Naive thymus-derived CD8-positive, alpha-beta T cell (primary cell): ENCODE measurements around the gene DCAF6. TPM values are rescaled to one million over a fixed set of nuclear protein-coding genes. Genes with fewer than 3 reads are reported as not detected.
A peak's percentile ranks its signal among the peaks of the same experiment; 100 is the strongest.

Source experiments
- ATAC-seq, 2 donors: fragments of 150-1000 bp; cut with Tn5 transposase in 1 of 2; sonication (Bioruptor Pico), chemical (Tn5 transposase) in 1 of 2; 1 replicate in 1 of 2; 2 replicates in 1 of 2; pipeline ENCODE4 v1.10.0; 2021; ENCODE audit warnings: mild to moderate bottlenecking in 2 of 2, moderate library complexity in 2 of 2
- POLR2A ChIA-PET: fragments of 350-600 bp; sonication (Branson Sonifier 250); formaldehyde crosslinking; loops from one replicate; lab custom pipeline; 2021; ENCODE audit warnings: antibody characterized with exemption; lab: Charles Lee
- DNase-seq, 10 donors: peaks; one replicate each; pipeline versions ENCODE4 v3.0.0 to v3.0.0-alpha.2; 2020 to 2022
- H3K27ac Mint-ChIP-seq, 10 donors: one replicate each; pipeline ENCODE4 v1.8.0; 2020 to 2022; ENCODE audit warnings: mild to moderate bottlenecking in 10 of 10, mixed read lengths in 10 of 10, moderate library complexity in 4 of 10, inconsistent platforms in 1 of 10
- H3K27me3 Mint-ChIP-seq, 5 donors: one replicate each; pipeline ENCODE4 v1.8.0; 2021 to 2022; ENCODE audit warnings: mixed read lengths in 5 of 5
- H3K36me3 Mint-ChIP-seq, 3 donors: one replicate each; pipeline ENCODE4 v1.8.0; 2020 to 2022; ENCODE audit warnings: mixed read lengths in 3 of 3, mild to moderate bottlenecking in 2 of 3, inconsistent platforms in 1 of 3
- H3K4me1 Mint-ChIP-seq, 4 donors: one replicate each; pipeline ENCODE4 v1.8.0; 2021 to 2022; ENCODE audit warnings: mixed read lengths in 4 of 4
- H3K4me3 Mint-ChIP-seq, 10 donors: one replicate each; pipeline ENCODE4 v1.8.0; 2020 to 2022; ENCODE audit warnings: mild to moderate bottlenecking in 10 of 10, mixed read lengths in 10 of 10, moderate library complexity in 6 of 10, inconsistent platforms in 1 of 10
- H3K9me3 Mint-ChIP-seq, 9 donors: one replicate each; pipeline ENCODE4 v1.8.0; 2020 to 2022; ENCODE audit warnings: mixed read lengths in 9 of 9, mild to moderate bottlenecking in 3 of 9, inconsistent platforms in 1 of 9, moderate library complexity in 1 of 9
- polyA plus RNA-seq, 3 donors: library from polyadenylated mRNA; unstranded; fragments of 300-500 nt; fragmentation: Illumina TruSeq; gene quantifications; one replicate each; pipeline ENCODE4 v1.2.3, GENCODE V29; 2021
- total RNA-seq, 8 experiments: library from RNA in 2 of 8; stranded (reverse) in 2 of 8; gene quantifications; one replicate each; pipeline ENCODE4 v1.2.3 and lab custom pipeline; 2021 to 2026

Gene DCAF6
- total and polyA plus RNA-seq, 5 experiments from 2014 or later: 5.7 to 30.1 (median 10.0) TPM

DNA sequence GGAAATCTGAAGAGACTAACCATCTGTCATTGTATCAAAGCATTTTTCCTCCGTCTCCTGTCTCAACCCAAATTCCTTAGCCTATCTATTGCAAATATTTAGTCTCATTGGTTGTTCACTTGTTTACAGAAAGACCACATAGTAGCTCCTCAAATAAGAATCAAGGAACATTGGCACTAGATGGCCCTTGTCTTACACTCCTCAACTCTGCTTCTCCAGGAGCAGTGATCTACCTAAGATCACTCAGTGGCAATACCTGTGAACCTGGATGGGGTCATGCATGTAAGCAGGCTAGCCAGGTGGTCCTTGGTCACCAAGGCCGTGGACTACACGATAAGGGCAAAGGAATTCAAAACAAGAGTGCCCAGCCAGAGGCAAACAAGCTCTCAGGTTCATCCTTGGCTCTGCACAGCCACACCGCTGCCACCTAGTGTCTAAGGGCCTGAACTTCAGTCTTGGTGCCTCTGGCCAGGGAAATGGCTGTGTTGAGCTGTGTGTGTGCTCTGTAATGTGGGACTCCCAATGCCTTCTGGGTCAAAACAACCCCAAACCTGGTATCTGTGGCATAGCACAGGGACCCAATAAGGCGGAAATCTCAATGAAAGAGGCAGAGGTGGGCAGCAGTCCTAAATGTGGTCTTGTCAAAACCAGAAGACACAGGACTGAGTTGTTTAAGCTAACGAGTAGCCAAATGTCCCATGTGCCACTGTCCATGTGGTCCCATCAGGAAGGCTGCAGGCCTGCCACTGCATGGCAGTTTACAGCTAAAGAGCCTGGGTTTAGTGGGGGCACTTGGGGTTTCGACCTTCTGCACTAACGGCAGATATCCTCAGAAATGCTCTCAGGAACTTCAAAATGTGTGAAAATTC, 145.8 kb downstream of the DCAF6 start:
- Mint-ChIP-seq H3K36me3 (no peaks in the 10 kb centered on the region), H3K4me3 (no peak overlapping the region), H3K27me3 (peaks cover 0 to 3% (median 0%) of the 10 kb centered on the region in 5 donors), H3K9me3 (no peaks in the 10 kb centered on the region), H3K4me1 (peaks cover 0 to 4% (median 3%) of the 10 kb centered on the region in 4 donors), H3K27ac (peak overlapping the region in 3 of 10 donors; percentile 23 to 59 (median 40))
- peak; percentile 87 to 91 for ATAC-seq
- peak; percentile 17 to 78 (median 46) for DNase-seq
- POLR2A ChIA-PET: no interaction called here

DNA sequence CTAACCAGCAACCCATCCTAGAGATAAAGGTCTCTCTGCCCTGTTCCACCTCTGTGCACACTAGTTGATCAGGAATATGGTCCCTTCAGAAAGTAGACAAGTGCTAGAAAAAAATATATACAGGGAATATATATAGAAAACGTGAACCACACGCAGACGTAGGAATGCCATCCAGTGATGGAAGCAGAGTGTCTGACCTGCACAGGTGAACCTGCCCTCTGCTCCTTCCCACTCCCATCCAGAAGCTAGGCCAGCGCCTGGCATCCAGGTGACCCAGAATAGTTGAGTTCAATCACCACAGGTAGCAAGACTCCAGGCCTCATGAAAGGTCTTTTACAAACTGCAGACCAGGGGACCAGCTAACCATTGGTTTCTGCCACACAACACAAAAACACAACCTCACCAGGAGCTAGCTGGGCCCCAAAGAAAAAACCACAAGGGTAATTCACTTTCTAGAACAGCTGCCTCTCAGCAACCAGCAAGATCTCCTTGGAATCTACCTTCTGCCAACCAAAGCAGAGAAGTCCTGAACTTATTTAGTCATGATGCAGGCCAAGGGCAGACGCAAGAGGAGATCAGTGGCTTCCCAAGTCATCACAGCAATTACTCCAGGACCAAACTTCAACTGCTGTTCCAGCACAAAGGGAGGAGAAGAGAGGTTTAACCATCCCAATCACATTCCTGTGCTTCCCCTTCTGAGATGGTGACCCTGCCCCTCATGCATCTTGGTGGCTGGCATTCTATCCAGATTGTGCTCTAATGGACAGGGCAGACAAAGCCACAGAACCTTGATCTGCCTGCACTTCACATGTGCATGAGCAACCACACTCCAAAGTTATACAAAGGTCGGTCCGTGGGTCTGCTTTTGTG, 147.2 kb downstream of the DCAF6 start:
- H3K4me3 Mint-ChIP-seq: no peak overlapping the region
- no peaks in the 10 kb centered on the region for H3K36me3 Mint-ChIP-seq
- ATAC-seq (no peak), DNase-seq (no peak)
- H3K27ac Mint-ChIP-seq: peak overlapping the region in 1 of 10 donors; percentile 57
- peaks cover 0 to 4% (median 3%) of the 10 kb centered on the region in 4 donors for H3K4me1 Mint-ChIP-seq
- POLR2A ChIA-PET: no interaction called here
- peaks cover 0 to 9% (median 0%) of the 10 kb centered on the region in 5 donors for H3K27me3 Mint-ChIP-seq
- no peaks in the 10 kb centered on the region for H3K9me3 Mint-ChIP-seq

GRCh38 chr1:168084396-168085231, 148.1 kb downstream of the DCAF6 start:
- ATAC-seq (peak; percentile 74 to 75), DNase-seq (peak; percentile 13 to 73 (median 52))
- H3K4me3 Mint-ChIP-seq: peak overlapping the region in 6 of 10 donors; percentile 26 to 41 (median 31)
- H3K27ac Mint-ChIP-seq: peak overlapping the region in 2 of 10 donors; percentile 21 to 48
- peaks cover 0 to 4% (median 3%) of the 10 kb centered on the region in 4 donors for H3K4me1 Mint-ChIP-seq
- H3K27me3 Mint-ChIP-seq: peaks cover 0 to 11% (median 0%) of the 10 kb centered on the region in 5 donors
- POLR2A ChIA-PET: no interaction called here
- H3K9me3 Mint-ChIP-seq: no peaks in the 10 kb centered on the region
- H3K36me3 Mint-ChIP-seq: no peaks in the 10 kb centered on the region

GRCh38 chr1:168085401-168085872, 149.0 kb downstream of the DCAF6 start:
- H3K36me3 Mint-ChIP-seq: no peaks in the 10 kb centered on the region
- POLR2A ChIA-PET: no interaction called here

DNA sequence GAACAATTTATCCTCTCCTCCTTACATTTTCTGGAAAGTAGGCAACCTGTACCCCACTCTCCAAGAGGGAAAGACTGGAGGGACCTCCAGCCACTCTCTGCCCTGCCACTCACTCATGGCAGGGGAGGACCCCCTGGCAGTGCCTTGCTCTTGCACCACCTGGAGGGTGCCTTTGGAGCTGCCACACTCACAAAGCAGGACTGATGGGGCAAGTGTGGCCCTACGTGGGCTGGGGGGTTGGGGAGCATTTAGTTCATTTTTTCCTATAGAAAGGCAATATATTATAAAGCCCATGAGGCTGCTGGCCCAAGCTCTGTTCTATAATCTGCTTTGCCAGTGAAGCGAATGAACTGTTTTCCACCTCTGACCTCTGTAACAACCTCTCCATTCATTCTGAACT, 150.0 kb downstream of the DCAF6 start:
- POLR2A ChIA-PET: no interaction called here
- Mint-ChIP-seq H3K36me3 (no peaks in the 10 kb centered on the region), H3K27ac (no peak overlapping the region), H3K4me1 (peaks cover 0 to 7% (median 3%) of the 10 kb centered on the region in 4 donors), H3K9me3 (no peaks in the 10 kb centered on the region), H3K4me3 (no peak overlapping the region), H3K27me3 (peaks cover 0 to 19% (median 1%) of the 10 kb centered on the region in 5 donors)
- ATAC-seq (no peak), DNase-seq (no peak)

More at GRCh38 chr1:168085401-168085872, 149.0 kb downstream of the DCAF6 start:
- ATAC-seq (no peak), DNase-seq (no peak)
- Mint-ChIP-seq H3K27me3 (peaks cover 0 to 17% (median 0%) of the 10 kb centered on the region in 5 donors), H3K4me3 (no peak overlapping the region), H3K27ac (peak overlapping the region in 1 of 10 donors; percentile 67), H3K9me3 (no peaks in the 10 kb centered on the region), H3K4me1 (peaks cover 0 to 4% (median 3%) of the 10 kb centered on the region in 4 donors)

- H3K36me3 Mint-ChIP-seq: no peaks in the 10 kb centered on the region
- DNase-seq: no peak
- no peak for ATAC-seq
- no peaks in the 10 kb centered on the region for H3K9me3 Mint-ChIP-seq
- no peak overlapping the region for H3K27ac Mint-ChIP-seq
- peaks cover 0 to 19% (median 1%) of the 10 kb centered on the region in 5 donors for H3K27me3 Mint-ChIP-seq
- H3K4me1 Mint-ChIP-seq: peaks cover 0 to 9% (median 3%) of the 10 kb centered on the region in 4 donors
- POLR2A ChIA-PET: interaction anchor here (0.6 kb wide), 1 partner anchor 205 kb away, joined by 4 read pairs; no protein-coding TSS in a partner anchor
- no peak overlapping the region for H3K4me3 Mint-ChIP-seq
Observed at GRCh38 chr1:168087696-168088095, 151.2 kb downstream of the DCAF6 start.

GRCh38 chr1:168088511-168089325, 152.2 kb downstream of the DCAF6 start:
- no peak for DNase-seq
- Mint-ChIP-seq H3K27me3 (peaks cover 0 to 17% (median 2%) of the 10 kb centered on the region in 5 donors), H3K4me3 (no peak overlapping the region), H3K9me3 (no peaks in the 10 kb centered on the region), H3K27ac (no peak overlapping the region), H3K4me1 (peaks cover 0 to 9% (median 3%) of the 10 kb centered on the region in 4 donors), H3K36me3 (no peaks in the 10 kb centered on the region)
- POLR2A ChIA-PET: interaction anchor here (0.5 kb wide), 1 partner anchor 16 kb away, joined by 6 read pairs; no protein-coding TSS in a partner anchor
- no peak for ATAC-seq

DNA sequence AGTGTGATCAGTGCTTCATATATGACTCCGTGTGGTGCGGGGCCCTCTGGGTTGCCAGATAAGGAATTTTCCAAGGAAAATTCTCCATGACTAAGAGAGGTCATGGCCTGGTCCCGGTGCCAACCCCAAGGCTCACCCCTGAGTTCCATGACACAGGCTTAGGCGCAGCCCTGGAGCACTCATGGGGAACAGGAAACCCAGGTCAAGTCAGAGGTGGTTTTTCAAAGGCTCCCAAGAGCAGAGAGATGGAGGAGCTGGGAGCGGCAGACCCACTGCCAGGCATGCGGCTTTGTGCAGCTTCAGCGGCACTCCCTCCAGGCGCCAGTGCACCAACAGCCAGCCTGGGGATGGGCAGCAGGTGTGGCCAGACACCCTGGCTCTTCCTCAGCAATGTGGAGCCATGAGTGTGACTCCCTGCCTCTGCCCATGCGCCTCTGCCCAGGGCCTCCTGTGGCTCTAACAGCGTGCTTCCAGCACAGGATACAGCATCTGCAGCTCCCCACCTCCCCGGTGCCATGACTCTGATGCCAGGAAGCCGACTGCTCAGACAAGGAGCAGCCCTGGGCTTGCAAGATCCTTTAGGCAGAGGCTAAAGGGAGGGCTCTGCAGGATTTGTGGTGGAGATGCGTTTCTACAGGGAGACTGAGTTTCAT, 153.0 kb downstream of the DCAF6 start:
- no peaks in the 10 kb centered on the region for H3K9me3 Mint-ChIP-seq
- DNase-seq: no peak
- no peak overlapping the region for H3K4me3 Mint-ChIP-seq
- peaks cover 2 to 17% (median 4%) of the 10 kb centered on the region in 5 donors for H3K27me3 Mint-ChIP-seq
- POLR2A ChIA-PET: interaction anchor here (0.5 kb wide), 1 partner anchor 17 kb away, joined by 6 read pairs; no protein-coding TSS in a partner anchor
- ATAC-seq: no peak
- H3K27ac Mint-ChIP-seq: peak overlapping the region in 2 of 10 donors; percentile 38 to 48
- H3K4me1 Mint-ChIP-seq: peaks cover 0 to 9% (median 3%) of the 10 kb centered on the region in 4 donors
- H3K36me3 Mint-ChIP-seq: no peaks in the 10 kb centered on the region

DNA sequence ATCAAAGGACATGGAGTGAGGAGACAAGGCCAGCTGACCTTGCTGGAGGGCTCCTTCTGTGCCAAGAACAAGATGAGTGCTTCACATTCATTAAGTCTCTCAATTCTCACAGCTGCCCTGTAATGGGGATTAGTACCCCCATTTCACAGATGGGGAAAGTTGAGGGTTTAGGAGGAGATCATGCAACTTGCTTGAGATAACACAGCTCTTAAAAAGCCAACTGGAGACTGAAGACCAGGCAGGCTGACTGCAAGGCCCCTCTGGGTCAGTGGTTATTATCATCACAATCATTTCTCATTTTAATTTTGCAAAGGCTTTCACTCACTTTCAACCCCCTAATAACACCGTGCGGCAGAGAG, 153.5 kb downstream of the DCAF6 start:
- Mint-ChIP-seq H3K4me3 (no peak overlapping the region), H3K4me1 (peaks cover 0 to 6% (median under 1%) of the 10 kb centered on the region in 4 donors), H3K36me3 (no peaks in the 10 kb centered on the region), H3K9me3 (no peaks in the 10 kb centered on the region), H3K27me3 (peaks cover 2 to 17% (median 4%) of the 10 kb centered on the region in 5 donors), H3K27ac (no peak overlapping the region)
- no peak for ATAC-seq
- POLR2A ChIA-PET: no interaction called here
- DNase-seq: no peak

DNA sequence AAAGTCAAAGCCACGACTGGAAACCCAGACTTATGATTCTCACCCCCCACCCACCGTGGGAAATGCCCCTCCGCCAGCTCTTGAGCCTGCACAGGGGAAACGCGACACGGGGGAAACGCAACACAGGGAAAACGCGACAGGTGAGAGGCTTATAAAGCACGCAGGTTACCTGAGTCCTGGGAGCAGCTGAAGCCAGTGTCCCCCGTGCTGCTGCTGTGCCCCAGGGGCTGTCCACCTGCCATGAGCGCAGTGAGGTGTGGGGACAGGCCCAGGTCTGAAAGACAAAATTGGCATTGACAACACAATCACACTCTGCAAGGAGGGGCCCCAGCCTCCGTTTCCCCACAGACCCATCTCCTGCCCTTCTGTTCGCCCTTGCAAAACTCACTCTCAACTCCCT, 153.9 kb downstream of the DCAF6 start:
- Mint-ChIP-seq H3K9me3 (no peaks in the 10 kb centered on the region), H3K27me3 (peaks cover 2 to 17% (median 6%) of the 10 kb centered on the region in 5 donors), H3K36me3 (no peaks in the 10 kb centered on the region), H3K4me1 (peaks cover 0 to 5% (median 0%) of the 10 kb centered on the region in 4 donors), H3K4me3 (no peak overlapping the region), H3K27ac (no peak overlapping the region)
- ATAC-seq (no peak), DNase-seq (no peak)
- POLR2A ChIA-PET: no interaction called here

DNA sequence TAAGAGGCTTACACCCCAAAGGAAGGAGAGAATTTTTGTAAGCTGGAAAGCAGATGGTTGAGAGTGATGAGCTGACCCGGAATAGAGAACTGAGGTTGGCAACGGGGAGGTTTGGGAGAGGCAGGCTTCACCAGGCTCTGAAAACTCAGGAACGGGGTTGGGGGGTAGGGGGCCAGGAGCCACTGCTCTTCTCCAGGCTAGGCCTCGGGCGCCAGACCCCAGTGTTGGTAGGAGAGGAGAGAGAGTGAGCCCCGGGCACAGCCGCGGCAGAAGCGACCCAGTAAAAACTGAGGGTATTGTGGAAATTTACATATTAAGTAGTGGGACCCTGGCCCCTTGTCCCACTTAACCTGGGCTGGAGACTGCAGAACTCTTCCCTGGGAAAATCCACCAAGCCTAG, 154.6 kb downstream of the DCAF6 start:
- H3K27ac Mint-ChIP-seq: no peak overlapping the region
- DNase-seq: no peak
- ATAC-seq: no peak
- POLR2A ChIA-PET: no interaction called here
- H3K4me1 Mint-ChIP-seq: peaks cover 0 to 5% (median 0%) of the 10 kb centered on the region in 4 donors
- no peak overlapping the region for H3K4me3 Mint-ChIP-seq
- H3K36me3 Mint-ChIP-seq: no peaks in the 10 kb centered on the region
- H3K27me3 Mint-ChIP-seq: peaks cover 2 to 17% (median 6%) of the 10 kb centered on the region in 5 donors
- no peaks in the 10 kb centered on the region for H3K9me3 Mint-ChIP-seq
